Nephron progenitor cell (in vitro differentiated cells): ENCODE results near the gene ARHGEF7.

Experiments
- DNase-seq: peaks from one replicate; pipeline ENCODE4 v3.0.0; 2021
- H3K27ac Mint-ChIP-seq: 2 replicates; pipeline ENCODE4 v1.8.0; 2021; ENCODE audit warnings: mild to moderate bottlenecking, moderate library complexity, mixed read lengths
- H3K27me3 Mint-ChIP-seq: 2 replicates; pipeline ENCODE4 v1.8.0; 2021; ENCODE audit warnings: mild to moderate bottlenecking, low read depth, mixed read lengths; ENCODE audit not compliant: poor library complexity
- H3K36me3 Mint-ChIP-seq: 2 replicates; pipeline ENCODE4 v1.8.0; 2021; ENCODE audit warnings: low read depth, mixed read lengths
- H3K4me1 Mint-ChIP-seq: 2 replicates; pipeline ENCODE4 v1.8.0; 2021; ENCODE audit warnings: mixed read lengths
- H3K4me3 Mint-ChIP-seq: 2 replicates; pipeline ENCODE4 v1.8.0; 2021; ENCODE audit warnings: mild to moderate bottlenecking, moderate library complexity, mixed read lengths
- H3K9me3 Mint-ChIP-seq: 2 replicates; pipeline ENCODE4 v1.8.0; 2021; ENCODE audit warnings: mild to moderate bottlenecking, moderate library complexity, mixed read lengths
- CTCF ChIP-seq: fragments of 200-600 bp; sonication (generic); IDR thresholded peaks from 2 replicates; pipeline ENCODE4 v1.5.0; 2021; ENCODE audit warnings: antibody characterized with exemption

ARHGEF7 gene

GRCh38 chr13:111259058-111259457 is 143.9 kb downstream of the ARHGEF7 start:
- Mint-ChIP-seq H3K4me3 (no peak overlapping the region), H3K36me3 (peaks cover 87% of the 10 kb centered on the region)
- TF ChIP-seq CTCF, result no peak

GRCh38 chr13:111261326-111261725 is 146.2 kb downstream of the ARHGEF7 start:
- TF ChIP-seq CTCF, result no peak
- H3K4me3 Mint-ChIP-seq, result no peak overlapping the region
- peaks cover 10% of the 10 kb centered on the region for H3K27me3 Mint-ChIP-seq
- H3K9me3 Mint-ChIP-seq, result peaks cover 40% of the 10 kb centered on the region
- H3K36me3 Mint-ChIP-seq, result peaks cover 78% of the 10 kb centered on the region
- H3K27ac Mint-ChIP-seq, result no peak overlapping the region
- H3K4me1 Mint-ChIP-seq, result no peaks in the 10 kb centered on the region
- DNase-seq, result no peak

More at GRCh38 chr13:111259058-111259457, 143.9 kb downstream of the ARHGEF7 start:
- no peak for DNase-seq
- no peak overlapping the region for H3K27ac Mint-ChIP-seq
- H3K4me1 Mint-ChIP-seq, result no peaks in the 10 kb centered on the region
- H3K9me3 Mint-ChIP-seq, result peaks cover 52% of the 10 kb centered on the region
- peaks cover 7% of the 10 kb centered on the region for H3K27me3 Mint-ChIP-seq

- TF ChIP-seq CTCF, result no peak
- H3K4me1 Mint-ChIP-seq, result no peaks in the 10 kb centered on the region
- no peak overlapping the region for H3K27ac Mint-ChIP-seq
- no peak for DNase-seq
- peaks cover 6% of the 10 kb centered on the region for H3K27me3 Mint-ChIP-seq
- no peak overlapping the region for H3K4me3 Mint-ChIP-seq
- peaks cover 31% of the 10 kb centered on the region for H3K9me3 Mint-ChIP-seq
- H3K36me3 Mint-ChIP-seq, result peaks cover 70% of the 10 kb centered on the region
Measured at GRCh38 chr13:111262281-111262680, 147.2 kb downstream of the ARHGEF7 start.

GRCh38 chr13:111262715-111263114 is 147.6 kb downstream of the ARHGEF7 start:
- Mint-ChIP-seq H3K9me3 (peaks cover 30% of the 10 kb centered on the region), H3K4me1 (no peaks in the 10 kb centered on the region), H3K36me3 (peaks cover 69% of the 10 kb centered on the region), H3K27me3 (peaks cover 6% of the 10 kb centered on the region), H3K27ac (no peak overlapping the region), H3K4me3 (no peak overlapping the region)
- no peak for TF ChIP-seq CTCF
- no peak for DNase-seq

GRCh38 chr13:111263566-111263965 is 148.5 kb downstream of the ARHGEF7 start:
- Mint-ChIP-seq H3K27ac (no peak overlapping the region), H3K4me1 (no peaks in the 10 kb centered on the region), H3K36me3 (peaks cover 64% of the 10 kb centered on the region), H3K4me3 (no peak overlapping the region), H3K27me3 (peaks cover 4% of the 10 kb centered on the region), H3K9me3 (peaks cover 21% of the 10 kb centered on the region)
- no peak for DNase-seq
- no peak for TF ChIP-seq CTCF

- no peak for DNase-seq
- H3K27ac Mint-ChIP-seq, result no peak overlapping the region
- H3K4me3 Mint-ChIP-seq, result no peak overlapping the region
- no peak for TF ChIP-seq CTCF
- peaks cover 62% of the 10 kb centered on the region for H3K36me3 Mint-ChIP-seq
- H3K27me3 Mint-ChIP-seq, result peaks cover 3% of the 10 kb centered on the region
- peaks cover 5% of the 10 kb centered on the region for H3K9me3 Mint-ChIP-seq
- H3K4me1 Mint-ChIP-seq, result no peaks in the 10 kb centered on the region
Measured at GRCh38 chr13:111265006-111265700, 150.0 kb downstream of the ARHGEF7 start.
